Vagina (tissue), 2 donors: Measurements from ENCODE around the gene DNAH14.

Source experiments
- POLR2AphosphoS5 ChIP-seq, 2 donors: sonication (generic); formaldehyde crosslinking; IDR thresholded peaks; one replicate each; pipeline ENCODE4 v1.9.0; 2017; ENCODE audit warnings: antibody characterized with exemption in 2 of 2, mild to moderate bottlenecking in 2 of 2, low read depth in 1 of 2; ENCODE audit not compliant: insufficient read depth in 1 of 2
- TF ChIP-seq, protein P1 (sequence below), 3 experiments: fragments of 450-650 bp in 2 of 3; fragments of 200-600 bp in 1 of 3; sonication (generic) in 1 of 3; IDR thresholded peaks; one replicate each; pipeline ENCODE4 v1.5.1; 2017 to 2019; ENCODE audit warnings: antibody characterized with exemption in 3 of 3, mild to moderate bottlenecking in 2 of 3, moderate library complexity in 2 of 3

DNA sequence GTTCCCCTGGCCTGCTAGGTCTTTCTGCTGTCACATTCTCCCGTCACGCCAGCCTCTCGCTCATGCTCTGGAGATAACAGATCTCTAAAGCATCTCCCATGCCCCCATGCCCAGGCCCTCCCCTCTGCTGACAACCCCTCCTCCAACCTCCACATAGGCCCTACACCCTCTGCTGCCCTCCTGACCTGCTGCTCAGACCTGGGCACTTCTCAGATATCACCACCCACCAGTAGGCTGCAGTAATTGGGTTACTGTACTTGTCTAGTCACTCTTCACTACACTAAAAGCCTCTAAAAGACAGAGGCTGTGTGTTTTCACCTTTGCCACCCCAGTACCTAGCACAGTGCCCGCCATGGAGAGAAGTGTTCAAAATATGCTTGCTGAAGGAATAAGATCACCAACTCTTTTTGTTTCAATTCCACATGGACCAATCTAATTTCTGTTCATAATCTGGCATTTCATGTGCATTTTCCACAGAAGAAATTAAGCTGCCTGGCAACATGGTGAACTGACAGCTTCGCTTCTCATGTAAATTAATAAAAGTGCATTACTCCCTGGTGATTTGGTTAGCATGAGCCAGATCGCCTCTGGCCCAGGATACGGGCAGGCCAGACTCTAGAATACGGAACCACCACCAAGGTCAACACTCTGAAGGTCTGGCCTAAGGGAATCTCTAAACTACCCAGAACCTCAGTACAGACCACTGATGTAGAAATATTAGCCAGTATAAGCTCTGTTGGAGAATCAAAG is 477.7 kb downstream of the DNAH14 start:
- TF ChIP-seq POLR2AphosphoS5 (IDR thresholded peaks at IDR 0.05; ENCODE audit: insufficient read depth in 1 of 2, low read depth in 1 of 2) = no peak
- TF ChIP-seq, protein P1, sequence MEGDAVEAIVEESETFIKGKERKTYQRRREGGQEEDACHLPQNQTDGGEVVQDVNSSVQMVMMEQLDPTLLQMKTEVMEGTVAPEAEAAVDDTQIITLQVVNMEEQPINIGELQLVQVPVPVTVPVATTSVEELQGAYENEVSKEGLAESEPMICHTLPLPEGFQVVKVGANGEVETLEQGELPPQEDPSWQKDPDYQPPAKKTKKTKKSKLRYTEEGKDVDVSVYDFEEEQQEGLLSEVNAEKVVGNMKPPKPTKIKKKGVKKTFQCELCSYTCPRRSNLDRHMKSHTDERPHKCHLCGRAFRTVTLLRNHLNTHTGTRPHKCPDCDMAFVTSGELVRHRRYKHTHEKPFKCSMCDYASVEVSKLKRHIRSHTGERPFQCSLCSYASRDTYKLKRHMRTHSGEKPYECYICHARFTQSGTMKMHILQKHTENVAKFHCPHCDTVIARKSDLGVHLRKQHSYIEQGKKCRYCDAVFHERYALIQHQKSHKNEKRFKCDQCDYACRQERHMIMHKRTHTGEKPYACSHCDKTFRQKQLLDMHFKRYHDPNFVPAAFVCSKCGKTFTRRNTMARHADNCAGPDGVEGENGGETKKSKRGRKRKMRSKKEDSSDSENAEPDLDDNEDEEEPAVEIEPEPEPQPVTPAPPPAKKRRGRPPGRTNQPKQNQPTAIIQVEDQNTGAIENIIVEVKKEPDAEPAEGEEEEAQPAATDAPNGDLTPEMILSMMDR (IDR thresholded peaks at IDR 0.05) = no peak
